Kidney tubule cell (primary cell): ENCODE results near the gene CCBE1.
"Not testable (repeated sequence)": the region's sequence is repeated elsewhere in the genome, so short reads cannot be mapped to it uniquely, and the experiment has no call there.

Experiments used
- DNase-seq: peaks from one replicate; pipeline ENCODE4 v3.0.0-alpha.2; 2018; ENCODE audit warnings: low spot score

The CCBE1 gene

GRCh38 chr18:59715445-59715844 lies 18.2 kb upstream of the CCBE1 start:
- no peak for DNase-seq

DNA sequence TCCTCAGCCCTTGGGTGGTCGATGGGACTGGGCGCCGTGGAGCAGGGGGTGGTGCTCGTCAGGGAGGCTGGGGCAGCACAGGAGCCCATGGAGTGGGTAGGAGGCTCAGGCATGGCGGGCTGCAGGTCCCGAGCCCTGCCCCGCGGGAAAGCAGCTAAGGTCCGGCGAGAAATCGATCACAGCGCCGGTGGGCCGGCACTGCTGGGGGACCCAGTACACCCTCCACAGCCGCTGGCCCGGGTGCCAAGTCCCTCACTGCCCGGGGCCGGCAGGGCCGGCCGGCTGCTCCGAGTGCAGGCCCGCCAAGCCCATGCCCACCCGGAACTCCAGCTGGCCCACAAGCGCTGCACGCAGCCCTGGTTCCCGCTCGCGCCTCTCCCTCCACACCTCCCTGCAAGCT lies 16.9 kb upstream of the CCBE1 start:
- DNase-seq: not testable (repeated sequence)

GRCh38 chr18:59712311-59712710 lies 15.1 kb upstream of the CCBE1 start:
- no peak for DNase-seq

DNA sequence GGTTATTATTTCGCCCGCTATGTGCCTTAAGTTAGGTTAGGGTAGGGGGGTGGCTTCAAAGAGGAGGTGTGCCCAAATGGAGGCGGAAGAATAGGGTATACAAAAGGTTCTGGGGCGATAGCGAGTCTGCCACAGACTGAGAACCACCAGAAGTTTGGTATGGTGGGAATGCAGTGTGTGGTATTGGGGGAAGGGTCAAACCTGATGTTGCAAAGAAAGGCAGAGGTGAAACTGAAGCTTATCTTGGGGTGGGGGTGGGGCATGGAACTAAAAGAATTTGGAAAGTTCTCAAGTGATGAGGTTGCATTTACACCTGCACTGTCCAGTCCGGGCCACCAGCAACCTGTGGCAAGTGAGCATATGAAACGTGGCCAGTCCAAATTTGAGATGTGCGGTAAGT lies 11.8 kb upstream of the CCBE1 start:
- DNase-seq: no peak

DNA sequence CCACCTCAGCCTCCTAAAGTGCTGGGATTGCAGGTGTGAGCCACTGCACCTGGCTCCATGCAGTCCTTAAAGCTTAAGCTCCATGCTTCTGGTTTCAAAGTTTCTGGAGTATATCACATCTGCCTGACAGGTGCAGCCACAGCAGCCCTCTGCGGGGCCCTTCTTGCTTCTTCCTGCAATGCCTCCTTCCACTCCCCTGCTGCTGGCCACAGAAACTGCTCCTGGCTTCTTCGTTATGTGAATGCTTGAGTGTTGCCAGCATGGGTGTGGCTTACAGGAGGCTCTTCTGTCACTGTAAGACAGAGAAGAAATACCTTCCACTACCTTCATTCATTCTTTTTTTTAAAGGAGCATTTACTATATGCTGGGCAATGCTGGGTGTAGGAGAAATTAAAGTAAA lies 10.1 kb upstream of the CCBE1 start:
- DNase-seq: no peak

DNA sequence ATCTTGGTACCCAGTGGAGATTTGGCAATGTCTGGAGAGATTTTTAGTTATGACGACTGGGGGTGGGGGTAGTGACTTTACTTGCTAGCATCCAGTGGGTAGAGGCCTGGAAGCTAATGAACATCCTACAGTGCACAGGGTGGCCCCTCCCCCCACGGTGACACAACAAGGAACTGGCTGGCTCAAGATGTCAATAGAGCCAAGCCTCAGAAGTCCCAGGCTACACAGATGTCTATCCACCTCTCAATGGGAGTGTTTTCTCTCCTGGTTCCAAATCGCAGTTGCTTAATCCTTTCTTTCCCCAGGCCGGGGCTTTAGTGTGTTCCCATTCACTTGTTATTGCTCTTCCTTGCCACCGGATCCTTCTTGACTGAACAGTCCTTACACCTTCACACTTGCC lies 9.3 kb upstream of the CCBE1 start:
- peak; percentile 17 for DNase-seq

GRCh38 chr18:59705145-59705544 lies 7.9 kb upstream of the CCBE1 start:
- DNase-seq: no peak

DNA sequence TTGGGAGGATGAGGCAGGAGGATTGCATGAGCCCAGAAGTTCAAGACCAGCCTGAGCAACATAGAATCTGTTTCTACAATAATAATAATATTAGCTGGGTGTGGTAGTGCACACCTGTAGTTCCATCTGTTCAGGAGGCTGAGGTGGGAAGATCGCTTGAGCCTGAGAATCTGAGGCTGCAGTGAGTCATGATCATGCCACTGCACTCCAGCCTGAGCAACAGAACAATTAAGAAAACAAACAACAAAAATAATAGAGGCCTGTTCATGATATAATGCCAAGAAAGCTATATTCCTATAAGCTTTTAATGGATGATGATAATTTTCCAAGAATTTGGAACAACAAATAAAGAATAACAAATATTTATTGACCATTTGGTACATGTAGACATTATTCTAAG lies 6.9 kb upstream of the CCBE1 start:
- DNase-seq: peak; percentile 42

DNA sequence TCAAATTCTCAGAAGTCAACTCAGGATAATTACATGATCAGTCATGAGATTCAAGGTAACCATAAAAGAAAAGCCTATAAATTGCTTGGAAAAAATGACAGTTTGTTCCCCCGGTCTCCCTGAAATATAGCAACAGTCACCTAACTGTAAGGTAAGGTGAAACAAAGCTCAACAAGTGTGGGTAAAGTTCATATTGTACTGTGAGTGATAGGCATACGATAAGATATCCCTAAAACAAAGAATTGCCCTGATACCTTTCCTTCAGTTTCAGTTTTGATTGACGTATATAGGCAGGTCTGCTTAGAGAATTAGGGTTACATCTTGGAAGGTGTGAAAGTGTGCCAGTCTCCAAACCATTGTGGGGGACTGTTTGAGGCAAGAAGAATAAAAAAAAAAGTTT lies 4.0 kb upstream of the CCBE1 start:
- no peak for DNase-seq

GRCh38 chr18:59700535-59700967 lies 3.3 kb upstream of the CCBE1 start:
- no peak for DNase-seq

- DNase-seq: no peak
Measured at GRCh38 chr18:59699750-59700534, 2.7 kb upstream of the CCBE1 start.

DNA sequence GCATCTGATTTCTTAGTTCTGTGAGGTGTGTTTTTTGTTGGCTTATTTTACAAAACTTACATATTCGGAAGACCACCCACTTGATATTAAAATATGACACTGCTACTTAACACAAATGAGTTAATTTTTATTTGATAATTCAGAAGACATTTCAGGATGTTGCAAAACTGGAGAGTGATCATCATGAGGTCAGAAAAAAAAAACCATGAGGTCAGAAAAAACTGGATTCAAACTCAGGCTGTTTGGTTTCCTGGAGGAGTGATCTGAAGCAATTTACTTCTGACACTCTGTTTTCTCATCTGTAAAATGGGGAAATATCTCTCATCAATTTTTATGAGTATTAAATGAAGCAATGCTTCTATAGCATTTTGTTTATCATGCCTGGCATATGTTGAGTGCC lies 1.8 kb upstream of the CCBE1 start:
- no peak for DNase-seq

GRCh38 chr18:59696311-59697235 lies 650 bp downstream of the CCBE1 start:
- peak; percentile 43 for DNase-seq

DNA sequence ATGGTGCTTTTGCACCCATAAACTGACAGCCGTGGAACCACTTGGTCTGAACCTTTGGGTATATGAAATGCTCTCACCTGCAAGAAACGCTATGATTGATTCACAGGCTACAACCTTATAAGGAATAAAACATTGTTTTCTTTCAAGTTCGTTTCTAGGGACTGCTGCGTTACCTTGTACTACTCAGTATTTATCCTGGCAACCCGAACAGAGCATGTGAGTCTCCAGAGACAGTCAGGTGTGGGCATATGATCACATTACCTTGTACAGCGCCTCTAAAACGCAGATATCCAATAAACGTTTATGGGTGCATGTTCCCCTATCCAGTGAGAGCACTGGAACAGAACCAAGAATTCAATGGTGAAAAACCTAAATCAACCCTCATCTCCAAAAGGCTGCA lies 1.7 kb downstream of the CCBE1 start:
- DNase-seq: no peak

DNA sequence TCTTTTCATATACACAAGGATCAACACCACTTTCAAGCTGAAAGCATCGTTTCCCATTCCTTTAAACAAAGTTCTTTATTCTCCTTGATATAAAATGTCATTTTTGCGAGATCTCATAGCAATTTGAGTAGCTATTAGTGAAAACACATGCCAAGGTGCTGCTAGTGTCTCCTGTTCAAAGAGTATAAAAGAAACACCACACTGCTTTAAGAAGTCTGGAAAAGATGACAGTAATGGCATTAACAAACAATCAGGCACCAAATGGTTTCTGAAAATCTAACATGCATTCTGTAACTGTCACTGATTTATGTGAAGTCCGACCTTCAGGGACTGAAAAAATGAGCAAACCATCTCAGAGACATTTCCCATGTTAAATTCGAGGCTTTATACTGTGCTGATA lies 2.4 kb downstream of the CCBE1 start:
- no peak for DNase-seq

GRCh38 chr18:59691996-59692395 lies 5.2 kb downstream of the CCBE1 start:
- no peak for DNase-seq

GRCh38 chr18:59690996-59691395 lies 6.2 kb downstream of the CCBE1 start:
- DNase-seq: peak; percentile 56

DNA sequence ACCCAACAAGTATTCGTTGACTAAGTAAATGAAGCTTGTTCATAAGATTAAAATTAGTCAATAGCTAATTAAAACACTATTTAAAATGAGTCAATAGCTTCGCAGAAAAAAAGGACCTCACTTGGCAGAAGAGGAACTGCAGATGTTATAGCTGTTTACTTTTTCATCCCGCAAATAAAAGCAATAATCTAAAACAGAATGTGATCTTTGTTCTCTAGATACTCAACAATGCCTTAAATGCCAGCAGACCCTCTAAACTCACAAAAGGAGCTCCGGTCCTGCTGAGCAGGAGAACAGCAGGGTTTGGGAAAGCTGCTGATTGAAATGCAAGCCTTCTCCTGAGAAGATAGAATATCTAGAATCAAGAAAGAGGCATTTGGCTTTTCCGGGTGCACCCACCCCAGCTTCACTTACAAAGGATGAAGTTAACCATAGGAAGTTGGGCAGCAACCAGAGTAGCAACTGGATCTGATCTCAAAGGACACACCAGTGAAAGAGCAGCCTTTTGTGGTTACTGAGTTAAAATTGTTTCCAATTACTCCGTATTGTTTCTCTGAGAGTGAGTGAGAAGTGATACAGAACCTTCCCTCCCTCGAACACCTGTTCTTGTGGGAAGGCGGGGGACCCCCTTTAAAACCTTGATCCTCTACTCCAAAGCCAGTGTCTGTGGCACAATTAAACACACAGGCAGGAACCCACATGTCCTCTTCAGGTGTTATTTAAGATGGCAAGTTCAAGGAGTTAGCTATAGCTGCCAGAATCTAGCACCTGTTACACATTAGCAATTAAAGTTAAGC lies 6.8 kb downstream of the CCBE1 start:
- no peak for DNase-seq

DNA sequence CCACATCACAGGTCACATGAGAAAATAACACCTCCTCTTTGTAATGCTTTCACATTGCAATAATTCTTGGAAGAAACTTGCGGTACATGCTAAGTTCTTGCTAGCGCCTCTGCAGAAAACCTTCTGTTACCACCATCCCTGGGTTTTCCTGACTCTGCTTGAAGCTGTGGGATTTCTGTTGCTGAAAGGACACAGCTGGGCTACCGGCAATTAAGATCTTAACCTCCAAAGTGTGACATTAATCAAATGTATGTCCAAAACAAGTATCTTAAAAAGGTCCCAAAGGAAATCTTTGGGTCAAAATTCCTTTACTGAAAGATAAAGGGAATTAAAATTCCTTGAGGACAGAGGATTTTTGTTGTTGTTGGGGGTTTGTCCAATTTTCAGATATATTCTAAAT lies 7.5 kb downstream of the CCBE1 start:
- DNase-seq: no peak

GRCh38 chr18:59686260-59686659 lies 11.0 kb downstream of the CCBE1 start:
- DNase-seq: no peak

- DNase-seq: peak; percentile 28
Measured at GRCh38 chr18:59685501-59685900, 11.7 kb downstream of the CCBE1 start.

GRCh38 chr18:59684777-59685176 lies 12.4 kb downstream of the CCBE1 start:
- DNase-seq: no peak
